Breast epithelium (tissue), 3 donors: Measurements from ENCODE around the gene ATF1.

Source experiments
- CTCF ChIP-seq, 3 donors: fragments of 450-650 bp; IDR thresholded peaks; one replicate each; pipeline ENCODE4 v1.5.1; 2016 to 2017; ENCODE audit warnings: antibody characterized with exemption in 3 of 3, mild to moderate bottlenecking in 3 of 3, moderate library complexity in 3 of 3
- POLR2A ChIP-seq: fragments of 450-650 bp; IDR thresholded peaks from one replicate; pipeline ENCODE4 v1.6.1; 2016; ENCODE audit warnings: antibody characterized with exemption, mild to moderate bottlenecking, moderate library complexity
- POLR2AphosphoS5 ChIP-seq, 3 donors: sonication (generic); formaldehyde crosslinking; IDR thresholded peaks; one replicate each; pipeline ENCODE4 v1.6.1; 2017; ENCODE audit warnings: antibody characterized with exemption in 3 of 3

- TF ChIP-seq CTCF (IDR thresholded peaks at IDR 0.05) (no peak), POLR2AphosphoS5 (IDR thresholded peaks at IDR 0.05) (no peak), POLR2A (no peak)
Observed at GRCh38 chr12:50733706-50734105, 30.2 kb upstream of the ATF1 start.
